ENCODE results near the gene CXXC5. TPM values are rescaled to one million over a fixed set of nuclear protein-coding genes. Genes with fewer than 3 reads are reported as not detected.
A peak's percentile ranks its signal among the peaks of the same experiment; 100 is the strongest.

The CXXC5 gene
- total and polyA plus RNA-seq, 9 of the 15 experiments (the other 6 are each of a cell fraction or from before 2014, with no cell fraction given), result 1.9 to 123 (median 45.8) TPM

DNA sequence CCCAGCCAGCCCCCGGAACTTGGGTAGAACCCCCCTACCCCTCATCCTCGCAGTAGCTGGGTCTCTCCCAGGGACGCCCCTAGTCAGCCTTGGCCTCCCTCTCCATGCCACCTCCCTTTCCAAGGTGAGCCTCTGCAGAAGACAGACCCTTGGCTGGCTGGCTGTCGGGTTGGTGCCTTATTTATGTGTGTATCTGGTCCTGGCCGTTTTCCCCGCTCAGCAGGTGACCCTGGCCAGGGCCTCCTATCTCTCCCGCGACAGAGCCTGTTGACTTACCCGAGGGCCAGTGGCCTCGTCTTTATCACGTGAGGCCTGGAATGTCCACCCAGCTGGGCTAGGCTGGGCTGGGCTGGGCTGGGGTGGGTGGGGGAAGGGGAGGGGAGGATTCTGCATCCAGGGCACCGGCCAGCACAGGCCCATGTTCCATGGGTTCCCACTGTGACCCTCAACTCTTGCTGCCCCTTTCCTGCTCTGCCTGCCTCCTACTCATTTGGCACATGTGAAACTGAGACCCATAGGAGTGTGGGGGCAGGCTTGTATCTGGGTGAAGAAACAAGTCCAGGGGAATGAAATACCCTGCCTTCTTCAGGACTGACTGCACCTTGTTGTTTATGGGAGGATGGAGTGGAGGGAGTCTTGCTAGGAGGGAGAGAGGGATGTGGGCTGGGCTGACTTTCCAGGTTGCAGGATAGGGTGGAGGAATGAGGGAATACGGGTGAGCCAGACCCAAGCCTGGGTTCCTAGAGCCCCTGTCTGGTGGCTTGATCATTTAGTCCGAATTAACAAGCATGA lies 3.1 kb downstream of the CXXC5 start (continued):
- TF ChIP-seq, protein P1, sequence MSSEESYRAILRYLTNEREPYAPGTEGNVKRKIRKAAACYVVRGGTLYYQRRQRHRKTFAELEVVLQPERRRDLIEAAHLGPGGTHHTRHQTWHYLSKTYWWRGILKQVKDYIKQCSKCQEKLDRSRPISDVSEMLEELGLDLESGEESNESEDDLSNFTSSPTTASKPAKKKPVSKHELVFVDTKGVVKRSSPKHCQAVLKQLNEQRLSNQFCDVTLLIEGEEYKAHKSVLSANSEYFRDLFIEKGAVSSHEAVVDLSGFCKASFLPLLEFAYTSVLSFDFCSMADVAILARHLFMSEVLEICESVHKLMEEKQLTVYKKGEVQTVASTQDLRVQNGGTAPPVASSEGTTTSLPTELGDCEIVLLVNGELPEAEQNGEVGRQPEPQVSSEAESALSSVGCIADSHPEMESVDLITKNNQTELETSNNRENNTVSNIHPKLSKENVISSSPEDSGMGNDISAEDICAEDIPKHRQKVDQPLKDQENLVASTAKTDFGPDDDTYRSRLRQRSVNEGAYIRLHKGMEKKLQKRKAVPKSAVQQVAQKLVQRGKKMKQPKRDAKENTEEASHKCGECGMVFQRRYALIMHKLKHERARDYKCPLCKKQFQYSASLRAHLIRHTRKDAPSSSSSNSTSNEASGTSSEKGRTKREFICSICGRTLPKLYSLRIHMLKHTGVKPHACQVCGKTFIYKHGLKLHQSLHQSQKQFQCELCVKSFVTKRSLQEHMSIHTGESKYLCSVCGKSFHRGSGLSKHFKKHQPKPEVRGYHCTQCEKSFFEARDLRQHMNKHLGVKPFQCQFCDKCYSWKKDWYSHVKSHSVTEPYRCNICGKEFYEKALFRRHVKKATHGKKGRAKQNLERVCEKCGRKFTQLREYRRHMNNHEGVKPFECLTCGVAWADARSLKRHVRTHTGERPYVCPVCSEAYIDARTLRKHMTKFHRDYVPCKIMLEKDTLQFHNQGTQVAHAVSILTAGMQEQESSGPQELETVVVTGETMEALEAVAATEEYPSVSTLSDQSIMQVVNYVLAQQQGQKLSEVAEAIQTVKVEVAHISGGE (CRISPR knock-in tag; IDR thresholded peaks at IDR 0.05), result no peak
- TF ChIP-seq SMARCB1 (IDR thresholded peaks at IDR 0.05; ENCODE audit: insufficient read length, low read depth) (no peak), FOXA3 (CRISPR knock-in tag; conservative IDR thresholded peaks at IDR 0.05 in 1 of 2, IDR thresholded peaks at IDR 0.05 in 1 of 2) (peak; percentile 62 to 84; a peak in 3 of 4 replicates), FOXA1 (IDR thresholded peaks at IDR 0.05; ENCODE audit: borderline replicate concordance) (no peak), ZNF589 (CRISPR knock-in tag; IDR thresholded peaks at IDR 0.05; ENCODE audit: low read depth) (no peak), CSDE1 (IDR thresholded peaks at IDR 0.05) (no peak), RNF2 (IDR thresholded peaks at IDR 0.05) (peak; percentile 51; the same call in 1 of the 2 replicates), PHF8 (IDR thresholded peaks at IDR 0.05; ENCODE audit: borderline replicate concordance, low read length) (peak; percentile 5; the same call in 1 of the 2 replicates), CXXC5 (CRISPR knock-in tag; IDR thresholded peaks at IDR 0.05) (peak; percentile 72), CTBP1 (IDR thresholded peaks at IDR 0.05; ENCODE audit: borderline replicate concordance) (peak; percentile 53; the same call in 1 of the 2 replicates), ZNF444 (CRISPR knock-in tag; IDR thresholded peaks at IDR 0.05) (no peak), BRF1 (IDR thresholded peaks at IDR 0.05; ENCODE audit: borderline replicate concordance, extremely low read depth, insufficient read length) (no peak), ESRRA (IDR thresholded peaks at IDR 0.05; ENCODE audit: borderline replicate concordance, low read depth) (no peak)
- TF ChIP-seq, protein P2, sequence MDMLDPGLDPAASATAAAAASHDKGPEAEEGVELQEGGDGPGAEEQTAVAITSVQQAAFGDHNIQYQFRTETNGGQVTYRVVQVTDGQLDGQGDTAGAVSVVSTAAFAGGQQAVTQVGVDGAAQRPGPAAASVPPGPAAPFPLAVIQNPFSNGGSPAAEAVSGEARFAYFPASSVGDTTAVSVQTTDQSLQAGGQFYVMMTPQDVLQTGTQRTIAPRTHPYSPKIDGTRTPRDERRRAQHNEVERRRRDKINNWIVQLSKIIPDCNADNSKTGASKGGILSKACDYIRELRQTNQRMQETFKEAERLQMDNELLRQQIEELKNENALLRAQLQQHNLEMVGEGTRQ (CRISPR knock-in tag; IDR thresholded peaks at IDR 0.05), result peak; percentile 91
- TF ChIP-seq, protein P3, sequence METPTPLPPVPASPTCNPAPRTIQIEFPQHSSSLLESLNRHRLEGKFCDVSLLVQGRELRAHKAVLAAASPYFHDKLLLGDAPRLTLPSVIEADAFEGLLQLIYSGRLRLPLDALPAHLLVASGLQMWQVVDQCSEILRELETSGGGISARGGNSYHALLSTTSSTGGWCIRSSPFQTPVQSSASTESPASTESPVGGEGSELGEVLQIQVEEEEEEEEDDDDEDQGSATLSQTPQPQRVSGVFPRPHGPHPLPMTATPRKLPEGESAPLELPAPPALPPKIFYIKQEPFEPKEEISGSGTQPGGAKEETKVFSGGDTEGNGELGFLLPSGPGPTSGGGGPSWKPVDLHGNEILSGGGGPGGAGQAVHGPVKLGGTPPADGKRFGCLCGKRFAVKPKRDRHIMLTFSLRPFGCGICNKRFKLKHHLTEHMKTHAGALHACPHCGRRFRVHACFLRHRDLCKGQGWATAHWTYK (CRISPR knock-in tag; IDR thresholded peaks at IDR 0.05), result 0 out of 2 replicates have a peak, but pooled peaks have one; percentile 31
- TF ChIP-seq, protein P4, sequence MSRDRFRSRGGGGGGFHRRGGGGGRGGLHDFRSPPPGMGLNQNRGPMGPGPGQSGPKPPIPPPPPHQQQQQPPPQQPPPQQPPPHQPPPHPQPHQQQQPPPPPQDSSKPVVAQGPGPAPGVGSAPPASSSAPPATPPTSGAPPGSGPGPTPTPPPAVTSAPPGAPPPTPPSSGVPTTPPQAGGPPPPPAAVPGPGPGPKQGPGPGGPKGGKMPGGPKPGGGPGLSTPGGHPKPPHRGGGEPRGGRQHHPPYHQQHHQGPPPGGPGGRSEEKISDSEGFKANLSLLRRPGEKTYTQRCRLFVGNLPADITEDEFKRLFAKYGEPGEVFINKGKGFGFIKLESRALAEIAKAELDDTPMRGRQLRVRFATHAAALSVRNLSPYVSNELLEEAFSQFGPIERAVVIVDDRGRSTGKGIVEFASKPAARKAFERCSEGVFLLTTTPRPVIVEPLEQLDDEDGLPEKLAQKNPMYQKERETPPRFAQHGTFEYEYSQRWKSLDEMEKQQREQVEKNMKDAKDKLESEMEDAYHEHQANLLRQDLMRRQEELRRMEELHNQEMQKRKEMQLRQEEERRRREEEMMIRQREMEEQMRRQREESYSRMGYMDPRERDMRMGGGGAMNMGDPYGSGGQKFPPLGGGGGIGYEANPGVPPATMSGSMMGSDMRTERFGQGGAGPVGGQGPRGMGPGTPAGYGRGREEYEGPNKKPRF (IDR thresholded peaks at IDR 0.05; ENCODE audit: low read depth, low read length), result no peak
- TF ChIP-seq, protein P5, sequence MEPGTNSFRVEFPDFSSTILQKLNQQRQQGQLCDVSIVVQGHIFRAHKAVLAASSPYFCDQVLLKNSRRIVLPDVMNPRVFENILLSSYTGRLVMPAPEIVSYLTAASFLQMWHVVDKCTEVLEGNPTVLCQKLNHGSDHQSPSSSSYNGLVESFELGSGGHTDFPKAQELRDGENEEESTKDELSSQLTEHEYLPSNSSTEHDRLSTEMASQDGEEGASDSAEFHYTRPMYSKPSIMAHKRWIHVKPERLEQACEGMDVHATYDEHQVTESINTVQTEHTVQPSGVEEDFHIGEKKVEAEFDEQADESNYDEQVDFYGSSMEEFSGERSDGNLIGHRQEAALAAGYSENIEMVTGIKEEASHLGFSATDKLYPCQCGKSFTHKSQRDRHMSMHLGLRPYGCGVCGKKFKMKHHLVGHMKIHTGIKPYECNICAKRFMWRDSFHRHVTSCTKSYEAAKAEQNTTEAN (CRISPR knock-in tag; IDR thresholded peaks at IDR 0.05), result no peak

All from K562 (cell line).